SK-N-SH treated with all-trans-retinoic acid at 6 μM for 48 hours (cell line): ENCODE data around the gene DST.

Experiments used
- ATAC-seq: fragments of 200-7000 bp; cut with Tn5 transposase; 3 replicates; pipeline ENCODE4 v1.9.1; 2020; ENCODE audit warnings: mild to moderate bottlenecking, moderate library complexity
- ARNTL ChIP-seq: fragments of 450-650 bp; formaldehyde crosslinking; IDR thresholded peaks from 2 replicates; pipeline ENCODE4 v1.5.0; 2020; ENCODE audit warnings: low read depth, mild to moderate bottlenecking, moderate library complexity, borderline replicate concordance
- BACH2 ChIP-seq: fragments of 250-450 bp; sonication (Bioruptor Pico); IDR thresholded peaks from 2 replicates; pipeline ENCODE4 v1.9.0; 2021; ENCODE audit warnings: mild to moderate bottlenecking, borderline replicate concordance
- ESRRG ChIP-seq: fragments of 250-450 bp; sonication (Bioruptor Pico); IDR thresholded peaks from 2 replicates; pipeline ENCODE4 v1.6.1; 2021; ENCODE audit warnings: mild to moderate bottlenecking
- OSR1 ChIP-seq: fragments of 250-450 bp; sonication (Bioruptor Pico); IDR thresholded peaks from 2 replicates; pipeline ENCODE4 v1.8.0; 2022; ENCODE audit warnings: moderate library complexity, mild to moderate bottlenecking, inconsistent platforms
- RARB ChIP-seq: fragments of 250-450 bp; sonication (Bioruptor Pico); IDR thresholded peaks from 2 replicates; pipeline ENCODE4 v1.8.0; 2021; ENCODE audit warnings: mild to moderate bottlenecking, moderate library complexity
- SNAI2 ChIP-seq: fragments of 250-450 bp; sonication (Bioruptor Pico); IDR thresholded peaks from 2 replicates; pipeline ENCODE4 v1.5.0; 2020; ENCODE audit warnings: mild to moderate bottlenecking, moderate library complexity
- TCF4 ChIP-seq: fragments of 250-450 bp; sonication (Bioruptor Pico); IDR thresholded peaks from 2 replicates; pipeline ENCODE4 v1.8.0; 2021; ENCODE audit warnings: mild to moderate bottlenecking, moderate library complexity, borderline replicate concordance
- ZC3H10 ChIP-seq: fragments of 250-450 bp; sonication (Bioruptor Pico); IDR thresholded peaks from 2 replicates; pipeline ENCODE4 v1.5.1; 2021; ENCODE audit warnings: mild to moderate bottlenecking, moderate library complexity
- ZFP30 ChIP-seq: fragments of 450-650 bp; formaldehyde crosslinking; IDR thresholded peaks from 2 replicates; pipeline ENCODE4 v1.5.0; 2022; ENCODE audit warnings: mild to moderate bottlenecking, moderate library complexity
- ZNF565 ChIP-seq: fragments of 450-650 bp; formaldehyde crosslinking; conservative IDR thresholded peaks from 2 replicates; pipeline ENCODE4 v1.5.0; 2020; ENCODE audit warnings: low read depth, mild to moderate bottlenecking, moderate library complexity
- ZNF8 ChIP-seq: fragments of 450-650 bp; formaldehyde crosslinking; IDR thresholded peaks from 2 replicates; pipeline ENCODE4 v1.5.0; 2020; ENCODE audit warnings: mild to moderate bottlenecking, moderate library complexity
- TF ChIP-seq, protein P1 (sequence below): fragments of 250-450 bp; sonication (Bioruptor Pico); IDR thresholded peaks from 2 replicates; pipeline ENCODE4 v1.8.0; 2021; ENCODE audit warnings: low read depth, mild to moderate bottlenecking, moderate library complexity, borderline replicate concordance
- TF ChIP-seq, protein P2 (sequence below): fragments of 250-450 bp; sonication (Bioruptor Pico); IDR thresholded peaks from 2 replicates; pipeline ENCODE4 v1.5.1; 2021; ENCODE audit warnings: mild to moderate bottlenecking, moderate library complexity
- TF ChIP-seq, protein P3 (sequence below): fragments of 250-450 bp; sonication (Bioruptor Pico); IDR thresholded peaks from 2 replicates; pipeline ENCODE4 v1.5.0; 2020; ENCODE audit warnings: mild to moderate bottlenecking, moderate library complexity
- TF ChIP-seq, protein P4 (sequence below): fragments of 250-450 bp; sonication (Bioruptor Pico); IDR thresholded peaks from 2 replicates; pipeline ENCODE4 v1.8.0; 2020; ENCODE audit warnings: mild to moderate bottlenecking, moderate library complexity, borderline replicate concordance
- TF ChIP-seq, protein P5 (sequence below): fragments of 250-450 bp; sonication (Bioruptor Pico); IDR thresholded peaks from 2 replicates; pipeline ENCODE4 v1.5.1; 2020; ENCODE audit warnings: low read depth, mild to moderate bottlenecking, moderate library complexity

The DST gene

DNA sequence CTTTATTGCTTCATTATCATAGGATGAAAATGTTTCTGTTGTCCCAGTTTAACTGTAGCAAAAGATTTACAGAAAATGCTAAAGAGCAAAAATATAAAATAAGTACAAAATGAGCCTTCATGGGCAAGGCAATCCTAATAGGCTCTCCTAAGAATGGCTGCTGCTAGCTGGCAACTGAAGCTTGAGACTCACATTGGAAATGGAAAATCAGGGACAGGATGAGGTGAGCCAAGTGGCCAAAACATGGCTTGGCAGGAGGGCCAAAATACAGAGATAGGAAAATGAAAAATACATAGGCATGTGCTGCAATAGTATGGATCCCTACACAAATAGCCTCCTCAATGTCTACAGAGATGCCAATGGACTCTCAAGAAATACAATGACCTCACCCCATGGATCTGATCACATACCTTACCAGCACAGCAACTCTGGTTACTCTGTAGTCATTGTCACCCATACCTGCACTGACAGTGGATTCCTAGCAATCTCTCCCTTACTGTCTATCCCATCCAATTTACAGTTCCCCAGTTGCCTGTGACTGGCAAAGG lies 105.4 kb downstream of the DST start:
- TF ChIP-seq, protein P1, sequence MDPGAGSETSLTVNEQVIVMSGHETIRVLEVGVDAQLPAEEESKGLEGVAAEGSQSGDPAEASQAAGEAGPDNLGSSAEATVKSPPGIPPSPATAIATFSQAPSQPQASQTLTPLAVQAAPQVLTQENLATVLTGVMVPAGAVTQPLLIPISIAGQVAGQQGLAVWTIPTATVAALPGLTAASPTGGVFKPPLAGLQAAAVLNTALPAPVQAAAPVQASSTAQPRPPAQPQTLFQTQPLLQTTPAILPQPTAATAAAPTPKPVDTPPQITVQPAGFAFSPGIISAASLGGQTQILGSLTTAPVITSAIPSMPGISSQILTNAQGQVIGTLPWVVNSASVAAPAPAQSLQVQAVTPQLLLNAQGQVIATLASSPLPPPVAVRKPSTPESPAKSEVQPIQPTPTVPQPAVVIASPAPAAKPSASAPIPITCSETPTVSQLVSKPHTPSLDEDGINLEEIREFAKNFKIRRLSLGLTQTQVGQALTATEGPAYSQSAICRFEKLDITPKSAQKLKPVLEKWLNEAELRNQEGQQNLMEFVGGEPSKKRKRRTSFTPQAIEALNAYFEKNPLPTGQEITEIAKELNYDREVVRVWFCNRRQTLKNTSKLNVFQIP (CRISPR knock-in tag): no peak
- TF ChIP-seq, protein P2, sequence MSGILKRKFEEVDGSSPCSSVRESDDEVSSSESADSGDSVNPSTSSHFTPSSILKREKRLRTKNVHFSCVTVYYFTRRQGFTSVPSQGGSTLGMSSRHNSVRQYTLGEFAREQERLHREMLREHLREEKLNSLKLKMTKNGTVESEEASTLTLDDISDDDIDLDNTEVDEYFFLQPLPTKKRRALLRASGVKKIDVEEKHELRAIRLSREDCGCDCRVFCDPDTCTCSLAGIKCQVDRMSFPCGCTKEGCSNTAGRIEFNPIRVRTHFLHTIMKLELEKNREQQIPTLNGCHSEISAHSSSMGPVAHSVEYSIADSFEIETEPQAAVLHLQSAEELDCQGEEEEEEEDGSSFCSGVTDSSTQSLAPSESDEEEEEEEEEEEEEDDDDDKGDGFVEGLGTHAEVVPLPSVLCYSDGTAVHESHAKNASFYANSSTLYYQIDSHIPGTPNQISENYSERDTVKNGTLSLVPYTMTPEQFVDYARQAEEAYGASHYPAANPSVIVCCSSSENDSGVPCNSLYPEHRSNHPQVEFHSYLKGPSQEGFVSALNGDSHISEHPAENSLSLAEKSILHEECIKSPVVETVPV: no peak
- TF ChIP-seq, protein P3, sequence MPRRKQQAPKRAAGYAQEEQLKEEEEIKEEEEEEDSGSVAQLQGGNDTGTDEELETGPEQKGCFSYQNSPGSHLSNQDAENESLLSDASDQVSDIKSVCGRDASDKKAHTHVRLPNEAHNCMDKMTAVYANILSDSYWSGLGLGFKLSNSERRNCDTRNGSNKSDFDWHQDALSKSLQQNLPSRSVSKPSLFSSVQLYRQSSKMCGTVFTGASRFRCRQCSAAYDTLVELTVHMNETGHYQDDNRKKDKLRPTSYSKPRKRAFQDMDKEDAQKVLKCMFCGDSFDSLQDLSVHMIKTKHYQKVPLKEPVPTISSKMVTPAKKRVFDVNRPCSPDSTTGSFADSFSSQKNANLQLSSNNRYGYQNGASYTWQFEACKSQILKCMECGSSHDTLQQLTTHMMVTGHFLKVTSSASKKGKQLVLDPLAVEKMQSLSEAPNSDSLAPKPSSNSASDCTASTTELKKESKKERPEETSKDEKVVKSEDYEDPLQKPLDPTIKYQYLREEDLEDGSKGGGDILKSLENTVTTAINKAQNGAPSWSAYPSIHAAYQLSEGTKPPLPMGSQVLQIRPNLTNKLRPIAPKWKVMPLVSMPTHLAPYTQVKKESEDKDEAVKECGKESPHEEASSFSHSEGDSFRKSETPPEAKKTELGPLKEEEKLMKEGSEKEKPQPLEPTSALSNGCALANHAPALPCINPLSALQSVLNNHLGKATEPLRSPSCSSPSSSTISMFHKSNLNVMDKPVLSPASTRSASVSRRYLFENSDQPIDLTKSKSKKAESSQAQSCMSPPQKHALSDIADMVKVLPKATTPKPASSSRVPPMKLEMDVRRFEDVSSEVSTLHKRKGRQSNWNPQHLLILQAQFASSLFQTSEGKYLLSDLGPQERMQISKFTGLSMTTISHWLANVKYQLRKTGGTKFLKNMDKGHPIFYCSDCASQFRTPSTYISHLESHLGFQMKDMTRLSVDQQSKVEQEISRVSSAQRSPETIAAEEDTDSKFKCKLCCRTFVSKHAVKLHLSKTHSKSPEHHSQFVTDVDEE (CRISPR knock-in tag): no peak
- no peak for ATAC-seq

DNA sequence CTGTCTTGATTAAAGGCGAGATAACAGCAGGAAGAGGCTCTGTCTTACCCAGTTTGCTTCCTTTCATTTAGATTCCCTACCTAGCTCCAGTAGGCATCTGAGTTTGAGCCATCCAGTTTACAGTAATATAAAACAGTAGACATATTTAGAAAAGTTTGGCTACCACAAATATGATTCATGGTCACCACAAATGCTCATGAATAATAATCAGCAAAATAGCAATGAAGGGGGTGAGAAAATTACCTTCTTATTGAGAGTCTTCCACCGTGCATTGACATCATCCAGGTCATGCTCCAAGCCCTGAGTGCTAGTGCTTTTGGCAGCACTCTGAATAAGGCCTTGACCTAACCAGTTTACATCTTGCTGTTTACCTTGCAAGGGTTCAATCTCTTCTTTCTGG lies 106.2 kb downstream of the DST start:
- TF ChIP-seq, protein P4, sequence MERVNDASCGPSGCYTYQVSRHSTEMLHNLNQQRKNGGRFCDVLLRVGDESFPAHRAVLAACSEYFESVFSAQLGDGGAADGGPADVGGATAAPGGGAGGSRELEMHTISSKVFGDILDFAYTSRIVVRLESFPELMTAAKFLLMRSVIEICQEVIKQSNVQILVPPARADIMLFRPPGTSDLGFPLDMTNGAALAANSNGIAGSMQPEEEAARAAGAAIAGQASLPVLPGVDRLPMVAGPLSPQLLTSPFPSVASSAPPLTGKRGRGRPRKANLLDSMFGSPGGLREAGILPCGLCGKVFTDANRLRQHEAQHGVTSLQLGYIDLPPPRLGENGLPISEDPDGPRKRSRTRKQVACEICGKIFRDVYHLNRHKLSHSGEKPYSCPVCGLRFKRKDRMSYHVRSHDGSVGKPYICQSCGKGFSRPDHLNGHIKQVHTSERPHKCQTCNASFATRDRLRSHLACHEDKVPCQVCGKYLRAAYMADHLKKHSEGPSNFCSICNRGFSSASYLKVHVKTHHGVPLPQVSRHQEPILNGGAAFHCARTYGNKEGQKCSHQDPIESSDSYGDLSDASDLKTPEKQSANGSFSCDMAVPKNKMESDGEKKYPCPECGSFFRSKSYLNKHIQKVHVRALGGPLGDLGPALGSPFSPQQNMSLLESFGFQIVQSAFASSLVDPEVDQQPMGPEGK (CRISPR knock-in tag): no peak
- TF ChIP-seq, protein P1 (CRISPR knock-in tag): no peak
- TF ChIP-seq ESRRG: no peak
- TF ChIP-seq, protein P3 (CRISPR knock-in tag): no peak
- TF ChIP-seq, protein P5, sequence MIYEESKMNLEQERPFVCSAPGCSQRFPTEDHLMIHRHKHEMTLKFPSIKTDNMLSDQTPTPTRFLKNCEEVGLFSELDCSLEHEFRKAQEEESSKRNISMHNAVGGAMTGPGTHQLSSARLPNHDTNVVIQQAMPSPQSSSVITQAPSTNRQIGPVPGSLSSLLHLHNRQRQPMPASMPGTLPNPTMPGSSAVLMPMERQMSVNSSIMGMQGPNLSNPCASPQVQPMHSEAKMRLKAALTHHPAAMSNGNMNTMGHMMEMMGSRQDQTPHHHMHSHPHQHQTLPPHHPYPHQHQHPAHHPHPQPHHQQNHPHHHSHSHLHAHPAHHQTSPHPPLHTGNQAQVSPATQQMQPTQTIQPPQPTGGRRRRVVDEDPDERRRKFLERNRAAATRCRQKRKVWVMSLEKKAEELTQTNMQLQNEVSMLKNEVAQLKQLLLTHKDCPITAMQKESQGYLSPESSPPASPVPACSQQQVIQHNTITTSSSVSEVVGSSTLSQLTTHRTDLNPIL (CRISPR knock-in tag): no peak
- TF ChIP-seq TCF4 (CRISPR knock-in tag): no peak
- no peak for TF ChIP-seq SNAI2 (CRISPR knock-in tag)
- no peak for TF ChIP-seq ZNF565 (CRISPR knock-in tag)
- TF ChIP-seq BACH2 (CRISPR knock-in tag): no peak
- no peak for TF ChIP-seq ZFP30 (CRISPR knock-in tag)
- TF ChIP-seq, protein P2: no peak
- no peak for TF ChIP-seq ZC3H10 (CRISPR knock-in tag)
- no peak for TF ChIP-seq OSR1
- TF ChIP-seq RARB (CRISPR knock-in tag): no peak
- TF ChIP-seq ZNF8 (CRISPR knock-in tag): no peak
- no peak for TF ChIP-seq ARNTL
- ATAC-seq: no peak
